Lower lobe of right lung (tissue), 2 donors: ENCODE measurements around the gene TSKS. TPM values are rescaled to one million over a fixed set of nuclear protein-coding genes. Genes with fewer than 3 reads are reported as not detected.
"Not testable (repeated sequence)": the region's sequence is repeated elsewhere in the genome, so short reads cannot be mapped to it uniquely, and the experiment has no call there.

ENCODE experiments used
- ATAC-seq, 2 donors: fragments of 200-7000 bp; cut with Tn5 transposase; one replicate each; pipeline ENCODE4 v1.9.1; 2020 to 2022; ENCODE audit warnings: mild to moderate bottlenecking in 2 of 2, moderate library complexity in 2 of 2
- DNase-seq: peaks from one replicate; pipeline ENCODE4 v3.0.0-alpha.2; 2020
- H3K27ac ChIP-seq: fragments of 200-600 bp; one replicate; pipeline ENCODE4 v1.8.0; 2022
- H3K27me3 ChIP-seq: fragments of 200-600 bp; one replicate; pipeline ENCODE4 v1.8.0; 2022; ENCODE audit warnings: low read depth
- H3K36me3 ChIP-seq: fragments of 200-600 bp; one replicate; pipeline ENCODE4 v1.8.0; 2022; ENCODE audit warnings: mild to moderate bottlenecking
- H3K4me1 ChIP-seq: fragments of 200-600 bp; one replicate; pipeline ENCODE4 v1.8.0; 2022
- H3K4me3 ChIP-seq: fragments of 200-600 bp; one replicate; pipeline ENCODE4 v1.8.0; 2022; ENCODE audit warnings: mild to moderate bottlenecking
- H3K9me3 ChIP-seq: fragments of 200-600 bp; one replicate; pipeline ENCODE4 v1.8.0; 2022
- intact Hi-C: fragments of 100-400 bp; cut with DNase I; formaldehyde crosslinking; loops from one replicate; pipeline ENCODE4 v1.11.0; 2022
- total RNA-seq: library from RNA; stranded (reverse); fragmentation: NEBNext Ultra II Directional; extraction: Animal tissue kit (Norgen Biotek cat#: 25700); gene quantifications from one replicate; pipeline ENCODE4 v1.2.1, GENCODE V29; 2021
- TF ChIP-seq, protein P1 (sequence below): fragments of 200-600 bp; IDR thresholded peaks from one replicate; pipeline ENCODE4 v1.8.0; 2022; ENCODE audit warnings: antibody characterized with exemption, mild to moderate bottlenecking
- donor health status: DM: no; HTN: yes; CAD: no; lungs with severe emphysema.

TSKS gene
- total RNA-seq, 1 donor from 2014 or later: 1.2 TPM

DNA sequence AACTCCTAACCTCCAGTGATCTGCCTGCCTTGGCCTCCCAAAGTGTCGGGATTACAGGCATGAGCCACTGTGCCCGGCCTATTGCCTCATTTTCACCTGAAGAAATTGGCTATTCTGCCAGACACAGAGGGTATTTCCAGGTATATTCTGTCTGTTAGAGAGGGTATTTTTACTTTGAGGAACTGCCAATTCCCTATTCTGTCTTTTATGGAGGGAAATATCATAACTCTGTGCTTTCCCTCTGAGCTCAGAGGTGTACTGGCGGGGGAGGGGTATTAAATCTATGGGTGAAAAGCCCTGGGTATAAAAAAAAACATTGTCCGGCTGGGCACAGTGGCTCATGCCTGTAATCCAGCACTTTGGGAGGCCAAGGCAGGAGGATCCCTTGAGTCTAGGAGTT lies 24.8 kb downstream of the TSKS start:
- TF ChIP-seq, protein P1, sequence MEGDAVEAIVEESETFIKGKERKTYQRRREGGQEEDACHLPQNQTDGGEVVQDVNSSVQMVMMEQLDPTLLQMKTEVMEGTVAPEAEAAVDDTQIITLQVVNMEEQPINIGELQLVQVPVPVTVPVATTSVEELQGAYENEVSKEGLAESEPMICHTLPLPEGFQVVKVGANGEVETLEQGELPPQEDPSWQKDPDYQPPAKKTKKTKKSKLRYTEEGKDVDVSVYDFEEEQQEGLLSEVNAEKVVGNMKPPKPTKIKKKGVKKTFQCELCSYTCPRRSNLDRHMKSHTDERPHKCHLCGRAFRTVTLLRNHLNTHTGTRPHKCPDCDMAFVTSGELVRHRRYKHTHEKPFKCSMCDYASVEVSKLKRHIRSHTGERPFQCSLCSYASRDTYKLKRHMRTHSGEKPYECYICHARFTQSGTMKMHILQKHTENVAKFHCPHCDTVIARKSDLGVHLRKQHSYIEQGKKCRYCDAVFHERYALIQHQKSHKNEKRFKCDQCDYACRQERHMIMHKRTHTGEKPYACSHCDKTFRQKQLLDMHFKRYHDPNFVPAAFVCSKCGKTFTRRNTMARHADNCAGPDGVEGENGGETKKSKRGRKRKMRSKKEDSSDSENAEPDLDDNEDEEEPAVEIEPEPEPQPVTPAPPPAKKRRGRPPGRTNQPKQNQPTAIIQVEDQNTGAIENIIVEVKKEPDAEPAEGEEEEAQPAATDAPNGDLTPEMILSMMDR: no peak
- no peak for DNase-seq
- Histone ChIP-seq H3K27me3 (no peaks in the 10 kb centered on the region), H3K4me1 (no peaks in the 10 kb centered on the region), H3K9me3 (no peaks in the 10 kb centered on the region), H3K4me3 (no peak overlapping the region), H3K36me3 (no peaks in the 10 kb centered on the region), H3K27ac (no peak overlapping the region)
- intact Hi-C loops: no loop called here
- ATAC-seq: no peak

DNA sequence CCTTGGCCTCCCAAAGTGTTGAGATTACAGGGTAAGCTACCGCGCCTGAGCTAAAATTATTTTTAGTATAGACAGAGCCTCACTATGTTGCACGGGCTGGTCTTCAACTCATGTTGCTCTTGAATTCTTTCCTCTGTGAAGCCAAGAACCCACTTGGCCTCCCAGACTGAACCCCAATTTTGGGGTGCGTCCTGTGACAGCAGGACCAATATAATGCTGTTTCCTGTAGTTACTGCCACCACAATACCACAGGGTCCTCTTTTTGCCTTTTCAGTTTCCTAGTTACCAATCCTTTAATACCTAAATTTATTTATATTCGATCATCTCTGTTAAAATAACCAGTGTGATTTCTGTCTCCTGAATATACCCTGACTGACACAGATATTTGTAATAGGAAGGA lies 32.9 kb downstream of the TSKS start:
- TF ChIP-seq, protein P1: no peak
- H3K36me3 ChIP-seq: no peaks in the 10 kb centered on the region
- intact Hi-C loops: no loop called here
- no peaks in the 10 kb centered on the region for H3K9me3 ChIP-seq
- H3K4me1 ChIP-seq: no peaks in the 10 kb centered on the region
- H3K4me3 ChIP-seq: no peak overlapping the region
- DNase-seq (no peak), ATAC-seq (no peak)
- H3K27ac ChIP-seq: no peak overlapping the region
- no peaks in the 10 kb centered on the region for H3K27me3 ChIP-seq

DNA sequence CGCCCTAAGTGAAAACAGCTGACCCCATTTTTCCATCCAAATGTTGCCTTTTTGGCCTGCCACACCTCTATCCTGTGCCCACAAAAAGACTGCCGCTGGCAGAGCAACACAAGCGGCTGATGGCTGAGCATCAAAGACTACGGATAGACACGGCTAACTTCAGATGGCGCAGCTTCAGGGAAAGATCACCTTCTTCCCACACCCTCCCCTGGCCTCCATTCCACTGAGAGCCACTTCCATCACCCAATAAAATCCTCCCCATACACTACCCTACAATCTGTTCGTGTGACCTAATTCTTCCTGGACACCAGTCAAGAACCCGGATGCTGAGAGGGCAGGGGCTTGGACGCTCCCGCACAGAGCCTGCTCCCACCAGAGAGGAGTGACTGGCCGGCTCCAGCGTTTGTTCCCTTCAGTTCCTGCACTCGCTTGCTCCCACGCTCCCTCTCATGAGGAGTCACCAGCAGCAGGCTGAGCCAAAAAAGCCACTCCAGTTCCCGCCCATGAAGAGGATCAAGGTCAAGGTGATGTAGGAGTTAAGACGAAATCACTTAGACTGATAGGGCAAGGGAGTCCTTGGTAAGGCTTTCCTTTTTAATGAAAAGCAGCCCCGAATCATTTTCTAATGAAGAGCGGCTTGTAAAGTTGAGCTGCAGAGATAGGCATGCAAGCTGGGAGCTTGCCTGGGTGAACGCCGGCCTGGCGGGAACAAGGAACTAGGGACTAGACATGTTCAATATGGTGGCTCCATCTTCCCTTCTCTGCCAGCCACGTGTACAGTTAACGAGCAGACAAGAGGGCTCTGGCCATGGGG lies 35.7 kb downstream of the TSKS start:
- ATAC-seq (peak; percentile 39 to 56), DNase-seq (no peak)
- Histone ChIP-seq H3K27me3 (no peaks in the 10 kb centered on the region), H3K9me3 (no peaks in the 10 kb centered on the region), H3K4me1 (no peaks in the 10 kb centered on the region), H3K27ac (peak overlapping the region; percentile 37), H3K36me3 (no peaks in the 10 kb centered on the region), H3K4me3 (peak overlapping the region; percentile 14)
- TF ChIP-seq, protein P1: no peak
- intact Hi-C loops: no loop called here

DNA sequence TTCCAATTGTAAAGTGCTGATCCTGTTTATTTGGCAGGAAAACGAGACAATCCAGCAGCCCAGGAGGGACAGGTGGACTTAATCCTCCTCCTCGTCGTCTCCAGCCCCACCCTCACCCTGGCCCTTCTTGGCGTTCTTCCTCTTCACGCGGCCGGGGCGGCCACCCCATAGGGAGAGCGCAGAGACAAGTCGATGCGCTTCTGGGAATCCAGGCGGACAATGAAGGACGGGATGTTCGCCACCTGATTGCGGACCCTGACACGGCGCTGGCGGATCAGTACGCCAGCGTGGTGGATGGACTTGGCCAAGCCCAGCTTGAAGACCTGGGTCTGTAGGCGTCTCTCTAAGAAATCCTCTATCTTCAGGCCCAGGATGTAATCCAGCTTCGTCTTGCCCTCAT lies 43.7 kb downstream of the TSKS start:
- H3K9me3 ChIP-seq, H3K4me3 ChIP-seq, H3K27ac ChIP-seq, H3K36me3 ChIP-seq, DNase-seq, H3K4me1 ChIP-seq, intact Hi-C loops, ATAC-seq, H3K27me3 ChIP-seq: not testable (repeated sequence)

DNA sequence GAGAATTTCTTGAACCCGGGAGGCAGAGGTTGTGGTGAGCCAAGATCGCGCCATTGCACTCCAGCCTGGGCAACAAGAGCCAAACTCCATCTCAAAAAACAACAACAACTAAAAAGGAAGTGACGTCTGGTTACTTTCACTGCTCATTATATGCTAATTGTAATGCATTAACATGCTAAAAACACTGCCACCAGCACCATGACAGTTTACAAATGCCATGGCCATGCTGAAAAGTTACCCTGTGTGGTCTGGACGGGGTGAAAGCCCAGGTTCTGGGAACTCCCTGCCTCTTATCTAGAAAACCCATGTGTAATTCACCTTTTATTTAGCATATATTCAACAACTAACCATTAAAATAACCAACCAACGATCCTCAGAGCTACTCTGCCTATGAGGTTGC lies 44.1 kb downstream of the TSKS start:
- no peak overlapping the region for H3K4me3 ChIP-seq
- no peak for ATAC-seq
- peaks cover 5% of the 10 kb centered on the region for H3K4me1 ChIP-seq
- DNase-seq: no peak
- TF ChIP-seq, protein P1: no peak
- H3K36me3 ChIP-seq: no peaks in the 10 kb centered on the region
- no peak overlapping the region for H3K27ac ChIP-seq
- intact Hi-C loops: no loop called here
- no peaks in the 10 kb centered on the region for H3K9me3 ChIP-seq
- no peaks in the 10 kb centered on the region for H3K27me3 ChIP-seq

DNA sequence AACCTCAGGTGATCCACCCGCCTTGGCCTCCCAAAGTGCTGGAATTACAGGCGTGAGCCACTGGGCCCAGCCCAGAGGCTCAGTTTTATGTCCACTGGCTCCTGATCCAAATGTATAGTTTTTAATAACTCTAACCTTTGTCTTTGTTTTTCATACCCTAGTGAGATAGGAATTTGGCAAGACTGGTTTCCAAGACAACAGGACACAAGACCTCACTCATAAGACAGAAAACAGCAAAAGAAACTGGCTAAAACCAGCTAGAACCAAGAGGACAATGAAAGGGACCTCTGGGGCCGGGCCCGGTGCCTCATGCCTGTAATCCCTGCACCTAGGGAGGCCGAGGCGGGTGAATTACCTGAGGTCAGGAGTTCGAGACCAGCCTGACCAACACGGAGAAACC lies 44.6 kb downstream of the TSKS start:
- H3K4me3 ChIP-seq: no peak overlapping the region
- H3K27me3 ChIP-seq: no peaks in the 10 kb centered on the region
- peak overlapping the region; percentile 81 for H3K27ac ChIP-seq
- no peak for DNase-seq
- intact Hi-C loops: no loop called here
- H3K4me1 ChIP-seq: peaks cover 5% of the 10 kb centered on the region
- TF ChIP-seq, protein P1: no peak
- no peak for ATAC-seq
- H3K9me3 ChIP-seq: no peaks in the 10 kb centered on the region
- H3K36me3 ChIP-seq: no peaks in the 10 kb centered on the region
